Measurements from ENCODE around the gene SPEG.

SPEG gene

GRCh38 chr2:219445220-219445640 lies 10.6 kb downstream of the SPEG start:
- no peak for TF ChIP-seq CTCF (IDR thresholded peaks at IDR 0.05; ENCODE audit: extremely low read depth, missing control alignments)

GRCh38 chr2:219446101-219446504 lies 11.5 kb downstream of the SPEG start:
- no peak for DNase-seq (ENCODE audit: low spot score)
- no peak for TF ChIP-seq CTCF (IDR thresholded peaks at IDR 0.05; ENCODE audit: extremely low read depth, missing control alignments)

More at GRCh38 chr2:219445220-219445640, 10.6 kb downstream of the SPEG start:
- no peak for DNase-seq (ENCODE audit: low spot score)

GRCh38 chr2:219446689-219447088 lies 12.0 kb downstream of the SPEG start:
- TF ChIP-seq CTCF (IDR thresholded peaks at IDR 0.05; ENCODE audit: extremely low read depth, missing control alignments) = no peak
- DNase-seq (ENCODE audit: low spot score) = no peak

GRCh38 chr2:219447242-219448098 lies 12.8 kb downstream of the SPEG start:
- no peak for DNase-seq (ENCODE audit: low spot score)
- no peak for TF ChIP-seq CTCF (IDR thresholded peaks at IDR 0.05; ENCODE audit: extremely low read depth, missing control alignments)

- TF ChIP-seq CTCF (IDR thresholded peaks at IDR 0.05; ENCODE audit: extremely low read depth, missing control alignments) = no peak
- DNase-seq (ENCODE audit: low spot score) = no peak
Observed at GRCh38 chr2:219448099-219448775, 13.6 kb downstream of the SPEG start.

GRCh38 chr2:219448776-219449341 lies 14.2 kb downstream of the SPEG start:
- no peak for DNase-seq (ENCODE audit: low spot score)
- no peak for TF ChIP-seq CTCF (IDR thresholded peaks at IDR 0.05; ENCODE audit: extremely low read depth, missing control alignments)

GRCh38 chr2:219449609-219450008 lies 15.0 kb downstream of the SPEG start:
- DNase-seq (ENCODE audit: low spot score) = no peak
- TF ChIP-seq CTCF (IDR thresholded peaks at IDR 0.05; ENCODE audit: extremely low read depth, missing control alignments) = no peak

All from GM20000 (cell line).